HUES64 (cell line): ENCODE data around the gene TRIM24.
"Not testable (repeated sequence)": the region's sequence is repeated elsewhere in the genome, so short reads cannot be mapped to it uniquely, and the experiment has no call there.

Experiments used
- H3K27ac ChIP-seq: 2 replicates; pipeline ENCODE4 v1.7.0; 2013; ENCODE audit warnings: low read depth, low read length, inconsistent platforms
- H3K27me3 ChIP-seq: 2 replicates; pipeline ENCODE4 v1.6.1; 2013; ENCODE audit warnings: mild to moderate bottlenecking, low read length; ENCODE audit not compliant: insufficient read depth
- H3K36me3 ChIP-seq: 2 replicates; pipeline ENCODE4 v1.6.1; 2013; ENCODE audit warnings: mild to moderate bottlenecking, low read length; ENCODE audit not compliant: insufficient read depth
- H3K4me1 ChIP-seq: 2 replicates; pipeline ENCODE4 v1.6.1; 2013; ENCODE audit warnings: mild to moderate bottlenecking, low read length, moderate library complexity; ENCODE audit not compliant: insufficient read depth
- H3K4me3 ChIP-seq: 2 replicates; pipeline ENCODE4 v1.5.1; 2013; ENCODE audit warnings: mild to moderate bottlenecking, low read length, moderate library complexity
- H3K9ac ChIP-seq: 2 replicates; pipeline ENCODE4 v1.6.1; 2013; ENCODE audit warnings: mild to moderate bottlenecking, low read depth, low read length
- H3K9me3 ChIP-seq: 2 replicates; pipeline ENCODE4 v1.6.1; 2013; ENCODE audit warnings: low read depth, low read length; ENCODE audit not compliant: insufficient read depth
- WGBS: fragments of 150-250, 120-280 bp; methylation state at CpG from one replicate; pipeline ENCODE4 v1.1.7; 2013; ENCODE audit warnings: missing lambda C conversion rate; 5-methylcytosine and 5-hydroxymethylcytosine counted together

TRIM24 gene

DNA sequence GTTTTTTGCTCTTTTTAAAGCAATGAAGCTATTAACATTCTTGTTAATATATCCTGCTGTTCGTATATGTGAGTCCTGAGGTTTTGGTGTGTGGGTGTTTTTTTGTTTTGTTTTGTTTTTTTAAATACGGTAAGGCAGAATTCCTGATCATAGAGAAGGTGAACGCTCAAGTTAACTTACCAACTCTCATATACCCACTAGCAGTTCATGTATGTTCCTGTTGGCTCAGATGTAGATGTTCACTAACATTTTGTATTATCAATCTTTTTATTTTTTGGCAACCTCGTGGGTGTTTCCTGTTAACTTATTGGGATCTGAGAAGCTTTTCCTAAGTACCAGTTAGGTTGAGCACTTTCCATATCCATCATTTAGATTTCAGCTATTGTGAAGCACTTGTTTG lies 20.5 kb downstream of the TRIM24 start:
- WGBS = 94% methylated on average over 2 of the region's 4 CpGs
- Histone ChIP-seq H3K4me3 (no peak overlapping the region), H3K27me3 (no peaks in the 10 kb centered on the region), H3K4me1 (peaks cover 28% of the 10 kb centered on the region), H3K36me3 (peaks cover 28% of the 10 kb centered on the region), H3K27ac (no peak overlapping the region), H3K9ac (no peak overlapping the region), H3K9me3 (no peaks in the 10 kb centered on the region)

DNA sequence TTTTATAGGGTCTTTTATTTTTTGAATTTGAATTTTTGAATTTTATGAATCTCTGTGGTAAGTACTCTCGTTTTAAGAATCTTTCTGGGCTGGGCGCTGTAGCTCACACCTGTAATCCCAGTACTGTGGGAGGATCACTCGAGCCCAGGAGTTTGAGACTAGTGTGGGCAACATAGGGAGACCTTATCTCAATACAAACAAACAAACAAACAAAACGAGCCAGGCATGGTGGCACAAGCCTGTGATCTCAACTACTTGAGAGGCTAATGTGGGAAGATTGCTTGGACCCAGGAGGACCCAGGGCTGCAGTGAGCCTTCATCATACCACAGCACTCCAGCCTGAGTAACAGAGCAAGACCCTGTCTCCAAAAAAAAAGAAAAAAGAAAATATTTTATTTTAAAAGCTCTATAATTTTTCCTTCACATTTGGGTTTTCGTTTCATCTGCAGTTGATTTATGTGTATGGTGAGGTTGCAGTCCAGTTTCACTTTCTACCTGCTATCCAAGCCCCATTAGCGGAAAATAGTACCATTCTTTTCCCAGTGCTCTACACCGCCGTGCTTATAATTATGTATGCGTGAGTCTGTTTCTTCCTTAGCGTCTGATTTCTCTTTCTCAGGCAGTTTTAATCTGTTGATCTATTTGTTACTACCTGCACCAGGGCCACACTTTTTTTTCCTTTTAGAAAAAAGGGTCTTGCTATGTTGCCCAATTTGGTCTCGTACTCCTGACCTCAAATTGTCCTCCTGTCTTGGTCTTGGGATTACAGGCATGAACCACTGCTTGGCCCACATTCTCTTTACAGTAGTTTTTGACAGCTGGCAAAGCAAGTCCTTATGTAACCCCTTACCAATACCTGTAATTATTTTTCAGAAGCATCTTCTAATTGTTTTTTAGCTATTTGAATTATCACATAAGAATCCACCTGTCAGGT lies 21.7 kb downstream of the TRIM24 start:
- 92% methylated on average over 10 of the region's 11 CpGs for WGBS
- peaks cover 23% of the 10 kb centered on the region for H3K36me3 ChIP-seq
- H3K9me3 ChIP-seq = no peaks in the 10 kb centered on the region
- no peaks in the 10 kb centered on the region for H3K27me3 ChIP-seq
- no peak overlapping the region for H3K4me3 ChIP-seq
- H3K27ac ChIP-seq = no peak overlapping the region
- H3K4me1 ChIP-seq = peaks cover 24% of the 10 kb centered on the region
- no peak overlapping the region for H3K9ac ChIP-seq

DNA sequence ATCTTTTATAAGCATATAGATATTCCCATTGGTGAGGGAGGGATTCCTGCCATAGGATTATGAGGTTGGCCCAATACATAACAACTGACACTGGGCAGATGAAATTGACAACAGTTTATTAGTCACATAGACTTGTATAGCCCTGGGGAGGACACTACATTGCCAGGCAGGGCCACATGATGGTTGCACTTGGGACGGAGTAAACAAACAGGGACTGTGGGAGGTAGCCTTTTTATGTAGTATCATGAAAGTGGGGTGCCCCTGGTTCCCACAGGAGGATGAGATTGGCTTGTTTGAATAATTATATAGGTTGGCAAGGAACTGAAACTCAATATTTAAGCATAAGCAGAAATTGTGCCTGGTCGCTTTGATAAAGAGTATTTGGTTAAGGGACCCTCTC lies 23.5 kb downstream of the TRIM24 start:
- Histone ChIP-seq H3K9me3 (no peaks in the 10 kb centered on the region), H3K36me3 (peaks cover 23% of the 10 kb centered on the region), H3K9ac (no peak overlapping the region), H3K4me3 (no peak overlapping the region), H3K27ac (no peak overlapping the region), H3K27me3 (no peaks in the 10 kb centered on the region), H3K4me1 (peaks cover 14% of the 10 kb centered on the region)
- WGBS = 89% methylated on average over 2 of the region's 2 CpGs

DNA sequence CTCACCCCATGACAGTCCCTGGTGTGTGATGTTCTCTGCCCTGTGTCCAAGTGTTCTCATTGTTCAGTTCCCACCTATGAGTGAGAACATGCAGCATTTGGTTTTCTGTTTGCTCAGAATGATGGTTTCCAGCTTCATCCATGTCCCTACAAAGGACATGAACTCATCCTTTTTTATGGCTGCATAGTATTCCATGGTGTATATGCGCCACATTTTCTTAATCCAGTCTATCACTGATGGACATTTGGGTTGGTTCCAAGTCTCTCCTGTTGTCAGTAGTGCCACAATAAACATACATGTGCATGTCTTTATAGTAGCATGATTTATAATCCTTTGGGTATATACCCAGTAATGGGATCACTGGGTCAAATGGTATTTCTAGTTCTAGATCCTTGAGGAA lies 25.4 kb downstream of the TRIM24 start:
- H3K9me3 ChIP-seq, H3K9ac ChIP-seq, H3K27me3 ChIP-seq, H3K4me3 ChIP-seq, H3K4me1 ChIP-seq, H3K27ac ChIP-seq: not testable (repeated sequence)
- peaks cover 25% of the 10 kb centered on the region for H3K36me3 ChIP-seq
- WGBS = no CpG with 5 or more reads among the region's 1 CpG

DNA sequence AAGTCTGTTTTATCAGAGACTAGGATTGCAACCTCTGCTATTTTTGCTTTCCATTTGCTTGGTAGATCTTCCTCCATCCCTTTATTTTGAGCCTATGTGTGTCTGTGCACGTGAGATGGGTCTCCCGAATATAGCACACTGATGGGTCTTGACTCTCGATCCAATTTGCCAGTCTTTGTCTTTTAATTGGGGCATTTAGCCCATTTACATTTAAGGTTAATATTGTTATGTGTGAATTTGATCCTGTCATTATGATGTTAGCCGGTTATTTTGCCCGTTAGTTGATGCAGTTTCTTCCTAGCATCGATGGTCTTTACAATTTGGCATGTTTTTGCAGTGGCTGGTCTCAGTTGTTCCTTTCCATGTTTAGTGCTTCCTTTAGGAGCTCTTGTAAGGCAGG lies 29.1 kb downstream of the TRIM24 start:
- not testable (repeated sequence) for H3K9ac ChIP-seq, H3K27ac ChIP-seq, H3K9me3 ChIP-seq, H3K27me3 ChIP-seq, H3K4me3 ChIP-seq
- WGBS = 94% methylated on average over 6 of the region's 6 CpGs
- H3K4me1 ChIP-seq = peaks cover 12% of the 10 kb centered on the region
- H3K36me3 ChIP-seq = peaks cover 30% of the 10 kb centered on the region

DNA sequence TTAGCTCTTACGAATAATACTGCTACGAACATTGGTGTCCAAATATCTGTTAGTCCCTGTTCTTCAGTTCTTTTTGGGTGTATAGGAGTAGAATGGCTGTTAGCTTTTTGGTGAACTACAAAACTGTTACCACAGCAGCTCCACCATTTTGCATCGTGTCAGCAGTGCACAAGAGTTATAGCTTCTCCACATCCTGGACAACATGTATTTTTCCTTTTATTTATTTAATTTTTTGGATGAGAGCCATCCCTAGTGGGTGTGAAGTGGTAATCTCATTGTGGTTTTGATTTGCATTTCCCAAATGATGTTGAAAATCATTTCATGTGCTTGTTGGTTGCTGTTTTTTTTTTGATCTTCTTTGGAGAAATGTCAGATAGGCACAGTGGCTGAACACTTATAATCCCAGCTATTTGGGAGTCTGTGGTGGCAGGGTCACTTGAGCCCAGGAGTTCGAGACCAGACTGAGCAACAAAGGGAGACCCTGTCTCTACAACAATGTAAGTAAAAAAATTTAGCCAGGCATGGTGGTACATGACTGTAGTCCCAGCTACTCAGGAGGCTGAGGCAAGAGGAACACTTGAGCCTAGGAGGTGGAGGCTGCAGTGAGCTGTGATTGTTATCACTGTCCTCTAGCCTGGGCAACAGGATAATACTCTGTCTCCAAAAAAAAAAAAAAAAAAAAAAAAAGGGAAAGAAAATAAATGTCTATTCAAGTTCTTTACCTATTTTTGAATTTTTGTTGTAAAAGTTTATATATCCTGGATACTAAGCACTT lies 31.7 kb downstream of the TRIM24 start:
- no peak overlapping the region for H3K27ac ChIP-seq
- H3K36me3 ChIP-seq = peaks cover 40% of the 10 kb centered on the region
- WGBS = 92% methylated on average over 4 of the region's 4 CpGs
- peaks cover 25% of the 10 kb centered on the region for H3K4me1 ChIP-seq
- no peaks in the 10 kb centered on the region for H3K9me3 ChIP-seq
- no peak overlapping the region for H3K9ac ChIP-seq
- H3K4me3 ChIP-seq = no peak overlapping the region
- H3K27me3 ChIP-seq = no peaks in the 10 kb centered on the region

DNA sequence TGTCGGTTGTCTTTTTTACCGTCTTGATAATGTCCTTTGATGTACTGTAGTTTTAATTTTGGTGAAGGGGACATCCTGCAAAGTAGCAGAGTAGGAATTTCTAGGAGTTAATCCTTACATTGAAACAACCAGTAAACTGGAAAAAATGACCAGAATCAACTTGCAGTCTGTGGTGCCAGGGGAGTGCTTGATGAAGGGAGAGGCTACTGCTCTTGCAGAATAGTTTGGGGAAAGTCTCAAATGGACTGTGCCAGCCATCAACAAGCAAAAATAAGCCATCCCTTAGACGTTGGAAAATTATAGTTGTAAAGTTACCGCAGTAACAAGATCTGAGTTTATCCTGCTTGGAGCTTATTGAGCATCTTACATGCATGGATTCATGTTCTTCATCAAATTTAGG lies 32.4 kb downstream of the TRIM24 start:
- no peaks in the 10 kb centered on the region for H3K27me3 ChIP-seq
- H3K4me3 ChIP-seq = no peak overlapping the region
- no peaks in the 10 kb centered on the region for H3K9me3 ChIP-seq
- peaks cover 40% of the 10 kb centered on the region for H3K36me3 ChIP-seq
- WGBS = 98% methylated on average over 4 of the region's 4 CpGs
- no peak overlapping the region for H3K27ac ChIP-seq
- H3K9ac ChIP-seq = no peak overlapping the region
- peaks cover 25% of the 10 kb centered on the region for H3K4me1 ChIP-seq

DNA sequence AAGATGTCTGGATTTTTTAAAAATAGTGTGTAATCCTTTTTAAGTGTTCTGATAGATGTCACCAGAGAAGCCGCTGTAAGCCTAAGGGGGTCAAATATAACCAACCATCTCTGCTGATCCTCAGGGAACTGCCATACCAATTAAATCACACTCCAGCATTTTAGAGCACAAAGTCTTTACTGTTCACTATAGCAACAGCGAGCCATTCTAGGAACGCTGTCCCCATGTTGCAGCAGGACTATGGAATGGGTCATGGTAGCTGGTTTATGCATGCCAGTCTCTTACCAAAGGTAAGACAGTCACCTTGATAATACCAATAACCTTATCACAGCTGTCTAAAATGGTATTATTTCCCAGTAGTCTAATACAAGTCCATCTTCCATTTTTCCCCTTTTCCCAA lies 33.5 kb downstream of the TRIM24 start:
- 96% methylated on average over 3 of the region's 3 CpGs for WGBS
- Histone ChIP-seq H3K27ac (no peak overlapping the region), H3K4me1 (peaks cover 25% of the 10 kb centered on the region), H3K36me3 (peaks cover 43% of the 10 kb centered on the region), H3K9me3 (no peaks in the 10 kb centered on the region), H3K4me3 (no peak overlapping the region), H3K27me3 (no peaks in the 10 kb centered on the region), H3K9ac (no peak overlapping the region)

DNA sequence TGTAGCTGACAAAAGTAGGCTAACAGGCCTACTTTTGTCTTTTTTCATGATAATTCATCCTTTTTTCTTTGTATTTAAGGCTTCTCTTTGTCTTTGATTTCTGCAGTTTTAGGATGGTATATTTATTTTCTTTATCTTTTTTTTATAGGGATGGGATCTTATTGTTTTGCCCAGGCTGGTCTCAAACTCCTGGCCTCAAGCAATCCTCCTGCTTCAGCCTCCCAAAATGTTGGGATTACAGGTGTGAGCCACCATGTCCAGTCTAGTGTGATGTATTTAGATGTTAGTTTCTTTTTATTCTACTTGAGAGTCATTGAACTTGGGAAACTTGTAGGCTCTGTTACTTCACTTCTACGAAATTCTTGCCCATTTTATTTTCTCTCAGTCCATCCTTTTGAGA lies 35.4 kb downstream of the TRIM24 start:
- Histone ChIP-seq H3K9me3 (no peaks in the 10 kb centered on the region), H3K36me3 (peaks cover 55% of the 10 kb centered on the region), H3K9ac (no peak overlapping the region), H3K27ac (no peak overlapping the region), H3K4me3 (no peak overlapping the region), H3K4me1 (peaks cover 25% of the 10 kb centered on the region), H3K27me3 (no peaks in the 10 kb centered on the region)
- no CpG with 5 or more reads among the region's 1 CpG for WGBS

DNA sequence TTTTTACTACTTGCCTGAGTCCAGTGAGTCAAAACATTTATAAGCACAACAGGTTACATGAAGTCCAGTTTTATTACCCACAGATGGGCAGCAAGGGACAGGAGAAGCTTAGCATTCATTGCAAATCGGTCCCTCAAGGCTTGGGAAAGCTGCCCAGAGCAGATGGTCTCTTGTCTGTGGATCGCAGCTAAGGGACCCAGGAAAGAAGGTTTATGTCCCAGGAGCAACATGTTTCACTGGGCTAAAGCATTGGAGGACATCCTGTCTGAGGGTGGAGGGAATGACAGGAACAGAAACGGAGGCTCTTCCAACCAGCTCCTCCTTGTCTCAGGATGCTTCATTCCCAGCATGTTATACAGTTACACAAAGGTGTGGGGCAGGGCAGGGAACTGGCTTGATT lies 39.3 kb downstream of the TRIM24 start:
- no peaks in the 10 kb centered on the region for H3K27me3 ChIP-seq
- no peak overlapping the region for H3K9ac ChIP-seq
- H3K36me3 ChIP-seq = peaks cover 40% of the 10 kb centered on the region
- H3K9me3 ChIP-seq = no peaks in the 10 kb centered on the region
- peaks cover 37% of the 10 kb centered on the region for H3K4me1 ChIP-seq
- WGBS = 90% methylated on average over 3 of the region's 3 CpGs
- H3K4me3 ChIP-seq = no peak overlapping the region
- H3K27ac ChIP-seq = no peak overlapping the region

DNA sequence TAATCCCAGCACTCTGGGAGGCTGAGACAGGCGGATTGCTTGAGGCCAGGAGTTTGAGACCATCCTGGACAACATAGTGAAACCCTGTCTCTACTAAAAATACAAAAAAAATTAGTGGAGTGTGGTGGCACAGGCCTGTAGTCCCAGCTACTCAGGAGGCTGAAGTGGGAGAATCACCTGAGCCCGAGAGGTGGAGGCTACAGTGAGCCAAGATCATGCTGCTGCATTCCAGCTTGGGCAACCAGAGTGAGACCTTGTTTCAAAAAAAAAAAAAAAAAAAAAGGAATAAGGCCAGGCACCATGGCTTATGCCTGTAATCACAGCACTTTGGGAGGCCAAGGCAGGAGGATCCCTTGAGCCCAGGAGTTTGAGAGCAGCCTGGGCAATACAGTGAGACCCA lies 40.2 kb downstream of the TRIM24 start:
- Histone ChIP-seq H3K36me3 (peaks cover 46% of the 10 kb centered on the region), H3K4me1 (peaks cover 28% of the 10 kb centered on the region)
- H3K4me3 ChIP-seq, H3K27me3 ChIP-seq, H3K9me3 ChIP-seq, H3K27ac ChIP-seq, H3K9ac ChIP-seq: not testable (repeated sequence)
- 97% methylated on average over 2 of the region's 2 CpGs for WGBS
